GM18909 (cell line): ENCODE data around the gene PCYT2.

Source experiments
- ATAC-seq: cut with Tn5 transposase; IDR thresholded peaks from one replicate; pipeline ENCODE4 v1.9.1; 2021; ENCODE audit warnings: mild to moderate bottlenecking; ENCODE audit not compliant: unreplicated experiment, poor library complexity

The PCYT2 gene

DNA sequence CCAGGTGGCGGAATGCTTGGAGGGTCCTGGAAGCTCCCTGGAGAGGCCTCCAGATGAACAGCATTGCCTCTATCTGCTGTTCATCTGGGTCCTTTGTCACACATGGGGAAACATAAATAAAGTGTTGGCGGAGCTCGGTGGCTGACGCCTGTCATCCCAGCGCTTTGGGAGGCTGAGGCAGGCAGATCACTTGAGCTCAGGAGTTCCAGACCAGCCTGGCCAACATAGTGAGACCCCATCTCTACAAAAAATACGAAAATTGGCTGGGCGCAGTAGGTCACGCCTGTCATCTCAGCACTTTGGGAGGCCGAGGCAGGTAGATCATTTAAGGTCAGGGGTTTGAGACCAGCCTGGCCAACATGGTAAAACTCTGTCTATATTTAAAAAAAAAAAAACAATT lies 33.7 kb upstream of the PCYT2 start:
- ATAC-seq, result no peak

DNA sequence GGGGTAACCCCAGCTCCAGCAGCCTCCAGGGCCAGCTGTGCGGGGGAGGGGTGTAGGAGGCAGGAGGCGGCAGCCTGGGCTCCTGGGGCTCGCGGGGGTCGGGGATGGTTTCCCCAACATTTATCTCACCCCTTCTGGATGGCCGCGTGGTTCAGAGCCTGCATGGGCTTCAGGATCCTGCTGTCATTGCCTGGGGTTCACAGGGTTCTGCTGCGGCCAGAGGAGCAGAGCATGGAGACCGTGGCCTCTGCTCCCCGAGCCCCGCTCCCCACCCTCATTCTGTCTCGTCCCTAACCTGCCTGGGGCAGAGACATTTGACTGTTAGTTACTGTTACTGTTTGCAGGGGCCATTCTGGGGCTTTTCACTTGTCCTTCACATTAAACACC lies 31.0 kb upstream of the PCYT2 start:
- ATAC-seq, result no peak

DNA sequence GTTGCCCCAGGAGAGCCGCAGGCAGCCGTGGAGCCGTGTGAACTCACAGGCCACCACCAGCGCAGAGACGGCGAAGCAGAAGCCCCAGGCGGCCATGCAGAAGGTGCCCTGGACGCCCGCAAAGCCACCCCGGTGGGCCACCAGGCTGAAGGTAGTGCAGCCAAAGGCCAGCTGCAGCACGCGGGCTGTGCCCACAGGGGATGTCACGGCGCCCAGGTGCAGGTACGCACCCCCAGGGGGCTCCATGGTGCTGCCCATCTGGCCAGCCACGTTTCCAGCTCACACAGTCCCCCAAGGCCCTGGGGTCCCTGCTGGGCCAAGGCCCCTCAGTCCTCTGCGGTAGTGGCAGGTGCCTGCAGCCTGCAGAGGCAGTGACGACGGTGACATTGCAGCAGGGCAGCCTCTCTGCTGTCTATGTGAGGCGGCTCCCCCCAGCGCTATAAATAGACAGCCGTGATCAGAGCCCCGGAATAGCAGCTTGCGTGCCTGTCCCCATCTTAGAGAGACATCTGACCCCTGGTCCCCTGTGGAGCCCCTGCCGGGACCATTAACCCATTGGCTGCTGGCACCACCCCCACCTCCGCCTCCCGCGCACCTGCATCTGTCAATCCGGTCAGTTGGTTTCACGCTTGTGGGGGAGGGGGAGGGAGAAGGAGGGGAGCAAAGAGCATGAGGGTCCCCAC lies 30.4 kb upstream of the PCYT2 start:
- no peak for ATAC-seq

DNA sequence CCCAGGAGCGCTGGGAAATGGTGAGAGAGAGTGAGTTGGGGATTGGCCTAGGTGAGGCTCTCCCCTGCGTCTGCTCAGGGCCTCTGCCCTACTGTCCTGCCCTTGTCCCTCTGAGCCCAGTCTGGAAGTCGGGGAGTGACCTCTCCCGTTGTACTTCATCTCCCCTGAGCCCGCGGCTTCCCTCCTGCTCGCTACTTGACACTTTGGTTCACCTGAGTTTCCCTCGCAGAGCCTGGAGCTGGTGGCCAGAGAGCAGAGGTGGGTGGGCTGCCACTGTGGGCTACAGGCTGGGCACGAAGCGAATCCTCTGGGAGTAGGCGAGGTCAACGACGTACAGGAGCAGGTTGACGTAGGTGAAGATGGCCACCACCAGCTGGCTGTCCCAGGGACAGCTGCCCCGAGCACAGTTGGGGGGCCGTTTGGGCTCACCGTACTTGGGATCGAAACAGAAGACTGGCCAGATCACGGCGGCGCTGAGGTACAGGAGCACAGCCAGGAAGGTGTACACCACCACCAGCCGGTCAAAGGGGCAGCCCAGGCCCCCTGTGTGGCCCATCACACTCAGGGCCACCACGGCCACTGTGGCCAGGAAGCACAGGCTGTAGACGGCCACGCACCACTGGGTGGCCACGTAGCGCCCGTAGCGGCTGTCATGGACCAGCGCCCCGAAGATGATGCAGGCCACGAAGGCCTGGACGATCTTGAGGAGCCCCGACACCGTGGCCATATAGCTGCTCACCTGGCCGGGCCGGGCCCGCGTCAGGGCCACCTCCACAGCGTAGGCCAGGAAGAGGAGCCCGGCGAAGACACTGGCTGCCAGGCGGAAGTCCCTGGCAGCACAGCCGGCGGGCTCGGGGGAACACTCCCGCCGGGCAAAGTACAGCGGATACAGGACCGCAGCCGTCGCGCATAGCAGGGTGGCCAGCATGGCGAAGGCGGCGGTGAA lies 29.6 kb upstream of the PCYT2 start:
- no peak for ATAC-seq

DNA sequence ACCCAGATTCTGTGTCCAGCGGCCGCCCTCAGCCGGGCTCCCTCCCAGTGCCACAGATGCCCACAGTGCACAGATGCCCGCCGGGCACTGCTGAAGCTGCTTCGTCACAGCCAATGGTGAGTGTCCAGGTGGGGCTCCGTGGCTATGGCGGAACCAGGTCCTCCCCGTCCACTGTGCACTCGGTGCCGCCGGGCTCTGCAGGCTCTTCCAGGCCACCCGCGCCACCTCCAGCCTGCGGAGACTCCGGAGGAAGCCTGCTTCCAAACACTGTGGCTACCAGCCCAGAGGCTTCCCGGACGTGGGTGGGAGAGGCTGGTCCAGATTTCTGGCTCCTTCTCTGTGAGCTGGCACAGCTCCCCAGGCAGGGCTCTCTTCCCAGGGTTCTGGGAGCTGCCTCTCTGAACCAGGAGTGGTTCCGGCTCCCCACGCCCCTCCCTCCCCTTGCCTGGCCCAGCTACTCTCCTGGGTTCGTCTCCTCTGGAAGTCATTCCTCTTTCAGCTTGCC lies 28.7 kb upstream of the PCYT2 start:
- ATAC-seq, result no peak

DNA sequence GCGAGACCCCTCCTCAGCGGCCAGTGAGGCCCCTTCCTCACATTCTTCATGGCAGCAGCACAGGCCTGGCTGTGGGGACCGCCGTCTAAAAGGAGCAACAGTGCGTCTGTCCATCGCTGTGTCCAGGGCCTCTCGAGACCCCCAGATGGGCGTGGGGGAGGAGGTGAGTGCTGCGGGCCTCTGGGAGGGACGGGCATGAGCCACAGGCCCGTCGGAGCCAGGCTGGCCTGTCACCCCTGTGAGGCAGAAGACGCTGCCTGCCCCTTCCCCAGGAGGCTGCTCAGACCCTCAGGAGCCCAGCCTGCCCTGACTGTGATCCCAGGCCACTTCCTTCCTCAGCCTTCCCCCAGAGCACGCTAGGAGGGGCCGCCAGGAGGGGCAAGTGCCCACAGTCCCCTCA lies 28.0 kb upstream of the PCYT2 start:
- ATAC-seq, result no peak

DNA sequence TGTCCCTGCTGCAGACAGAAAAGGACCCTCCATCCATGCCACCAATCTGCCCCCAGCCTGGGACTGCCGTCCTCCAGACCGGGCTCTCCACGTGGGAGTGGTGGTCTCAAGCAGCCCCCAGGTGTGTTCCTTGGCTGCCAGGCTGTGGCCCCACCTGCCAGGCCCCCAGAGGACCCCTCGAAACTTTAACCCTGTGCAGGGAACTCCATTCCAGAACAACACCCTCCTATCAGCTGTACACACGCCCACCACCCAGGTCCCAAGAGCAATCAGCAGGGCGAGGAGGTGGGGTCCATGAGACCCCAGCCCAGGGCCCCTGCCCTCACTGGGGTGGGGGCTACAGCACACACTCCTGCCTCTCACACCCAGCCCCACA lies 24.5 kb upstream of the PCYT2 start:
- ATAC-seq, result no peak

DNA sequence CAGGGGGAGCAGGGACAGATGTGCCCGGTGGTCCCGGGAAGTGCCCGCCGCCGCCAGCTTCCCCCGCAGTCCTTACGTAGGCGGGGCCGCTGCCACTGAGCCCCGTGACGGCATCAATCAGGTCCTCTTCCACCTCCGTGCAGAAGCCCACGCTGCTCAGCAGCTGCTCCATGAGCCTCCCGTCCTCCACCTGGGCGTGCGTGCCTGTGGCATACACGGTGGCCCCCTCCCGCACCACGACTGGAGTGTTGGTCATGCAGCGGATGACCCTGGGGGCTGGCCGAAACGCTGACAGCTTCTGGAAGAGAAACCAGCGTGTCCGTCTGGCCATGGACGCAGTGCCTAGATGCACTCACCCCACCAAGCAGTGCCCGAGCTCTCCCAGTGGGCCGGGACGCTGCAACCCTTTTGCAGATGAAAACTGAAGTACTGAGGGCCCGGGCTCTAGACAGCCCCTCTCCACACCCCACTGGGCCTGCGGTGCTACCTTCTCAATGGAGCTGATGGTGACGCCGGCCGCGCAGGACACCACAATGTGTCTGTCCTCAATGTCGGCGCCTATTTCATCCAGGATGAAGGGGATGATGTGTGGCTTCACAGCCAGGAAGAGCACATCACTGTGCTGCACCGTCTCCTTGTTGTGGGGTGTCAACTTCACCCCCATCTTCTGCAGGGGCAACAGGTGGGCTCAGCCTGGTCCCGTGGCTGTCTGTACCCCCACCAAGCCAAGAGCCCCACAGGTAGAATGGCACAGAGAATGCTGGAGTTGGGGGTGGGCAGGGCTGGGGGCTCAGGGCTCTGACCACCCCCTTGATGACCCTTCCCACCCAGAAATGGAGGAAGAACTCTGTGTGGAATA lies 23.9 kb upstream of the PCYT2 start:
- ATAC-seq, result no peak

DNA sequence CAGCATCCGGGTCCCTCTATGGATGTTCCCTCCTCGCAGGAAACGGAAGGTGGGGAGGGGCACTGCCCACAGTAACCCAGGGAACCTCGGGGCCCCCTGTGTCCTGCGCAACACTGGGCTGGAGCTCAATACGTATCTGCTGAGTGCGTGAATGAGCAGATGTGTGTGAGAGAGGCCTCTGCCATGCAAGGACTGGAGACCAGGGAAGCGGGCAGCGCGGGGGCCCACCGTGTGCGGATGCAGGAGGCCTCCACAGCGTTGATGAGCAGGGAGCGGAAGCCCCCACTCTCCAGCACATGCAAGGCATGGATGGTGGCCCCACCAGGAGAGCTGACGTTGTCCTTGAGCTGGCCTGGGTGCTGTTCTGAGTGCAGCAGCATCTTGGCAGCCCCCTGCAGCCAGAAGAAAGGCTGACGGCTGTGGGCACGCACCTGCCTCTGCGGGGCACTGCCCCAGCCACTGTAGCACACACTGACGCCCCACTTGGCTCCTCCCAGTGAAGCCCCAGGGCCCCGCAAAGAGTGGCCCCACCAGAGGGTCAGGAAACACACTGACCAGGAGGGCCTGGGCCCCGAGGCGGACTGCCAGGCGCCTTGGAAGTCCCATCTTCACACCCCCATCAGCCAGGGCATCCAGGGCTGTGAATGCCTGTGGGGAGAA lies 23.0 kb upstream of the PCYT2 start:
- ATAC-seq, result no peak

DNA sequence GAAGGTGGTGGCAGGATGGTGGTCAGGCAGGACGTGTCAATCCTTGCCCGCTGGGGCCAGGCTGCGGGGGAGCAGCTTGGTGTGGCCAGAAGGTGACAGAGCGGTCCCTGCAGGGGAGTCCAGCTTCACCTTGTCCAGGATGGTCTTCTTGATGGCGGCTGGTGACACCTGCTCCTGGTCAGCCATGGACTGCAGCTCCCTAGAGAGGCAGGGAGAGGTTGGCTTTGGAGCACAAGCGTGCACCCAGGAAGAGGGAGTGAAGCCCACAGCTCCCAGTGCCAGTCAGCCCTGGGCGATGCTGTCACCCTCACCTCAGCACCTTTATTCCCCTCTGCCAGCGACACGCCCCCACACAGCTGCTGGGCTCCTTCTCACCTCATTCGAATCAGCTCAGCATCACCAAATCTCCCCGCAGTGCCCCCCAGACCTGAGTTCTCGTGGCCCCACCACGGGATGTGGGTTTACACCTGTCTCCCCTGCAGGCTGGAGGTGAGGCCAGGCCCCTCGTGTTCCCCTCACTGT lies 22.0 kb upstream of the PCYT2 start:
- ATAC-seq, result no peak

DNA sequence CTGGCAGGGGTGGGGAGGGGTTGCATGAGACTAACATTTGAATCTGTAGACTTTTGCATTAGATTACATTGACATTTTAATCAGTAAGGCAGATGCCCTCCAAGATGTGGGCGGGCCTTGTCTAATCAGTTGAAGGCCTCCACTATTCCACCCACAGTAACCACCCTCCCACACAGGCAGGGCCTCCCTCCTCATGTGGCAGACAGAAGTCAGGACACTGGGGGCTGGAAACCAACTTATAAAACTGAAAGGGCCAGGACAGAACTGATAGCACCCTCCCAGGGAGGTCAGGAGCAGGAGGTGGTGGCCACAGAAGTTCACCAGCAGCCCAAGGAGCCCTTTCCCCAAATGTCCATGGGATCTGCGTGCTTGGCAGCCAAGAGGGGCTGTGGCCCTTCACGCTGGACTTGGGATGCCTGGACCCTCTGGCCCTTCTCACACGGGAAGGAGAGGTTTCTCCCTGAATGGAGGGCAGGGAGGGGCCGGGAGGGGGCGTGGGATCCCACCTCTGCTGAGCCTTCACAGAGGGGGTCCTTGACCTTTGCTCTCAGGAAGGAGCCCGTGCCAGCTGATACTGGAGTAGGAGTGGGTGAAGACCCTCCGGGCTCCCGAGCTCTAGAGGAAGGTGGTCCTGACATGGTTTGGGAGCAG lies 21.3 kb upstream of the PCYT2 start:
- ATAC-seq, result no peak

DNA sequence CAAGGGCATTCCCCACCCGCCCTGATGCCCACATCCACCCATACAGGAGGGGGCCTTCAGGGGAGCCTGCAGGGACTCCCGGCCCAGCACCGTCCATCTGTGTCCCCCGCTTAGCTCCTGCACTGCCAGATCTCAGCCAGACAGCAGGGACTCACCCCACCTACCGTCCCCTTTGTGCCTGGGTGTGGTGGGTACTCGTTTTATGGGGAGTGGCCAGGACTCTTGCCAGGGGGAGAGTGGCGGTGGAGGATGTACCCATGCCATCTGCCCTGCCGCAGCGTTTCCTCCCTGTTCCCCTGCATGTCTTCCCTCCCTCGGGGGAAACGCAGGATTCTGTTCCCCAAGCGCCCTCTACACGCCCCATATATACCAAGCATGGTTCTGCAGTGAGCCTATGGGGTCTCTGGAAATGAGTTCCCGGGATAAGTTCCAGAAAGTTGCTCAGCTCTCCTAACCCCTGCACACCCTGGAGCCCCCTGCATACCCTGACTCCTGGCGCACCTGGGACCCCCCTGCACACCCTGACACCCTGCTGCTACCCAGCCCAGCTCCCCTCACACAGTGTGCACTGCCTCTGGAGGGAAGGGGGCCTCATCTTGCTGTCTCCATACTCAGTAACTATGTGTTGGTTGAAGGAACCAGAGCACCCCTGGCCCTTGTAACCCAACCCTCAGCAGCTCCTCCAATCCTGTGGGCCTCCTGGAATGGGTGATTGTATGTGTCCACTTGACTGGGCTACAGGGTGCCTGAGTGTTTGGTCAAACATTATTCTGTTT lies 20.5 kb upstream of the PCYT2 start:
- no peak for ATAC-seq

DNA sequence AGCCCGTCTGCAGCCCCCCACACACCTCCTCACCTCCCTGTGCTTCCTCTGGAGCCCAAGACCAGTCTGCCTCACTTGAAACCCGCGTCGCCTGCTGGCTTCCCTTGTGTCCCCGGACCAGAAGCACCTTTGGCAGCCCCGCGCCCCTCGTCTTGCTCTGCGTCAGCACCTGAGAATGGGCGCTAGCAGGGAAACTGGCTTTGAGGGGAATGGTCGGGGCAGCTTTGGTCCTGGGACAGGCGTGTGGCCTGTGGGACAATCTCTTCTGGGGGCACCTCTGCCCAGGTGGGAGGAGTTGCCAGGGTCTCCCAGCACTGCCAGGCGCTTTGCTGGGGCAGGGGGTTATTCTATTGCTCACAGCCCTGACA lies 20.0 kb upstream of the PCYT2 start:
- ATAC-seq, result no peak

DNA sequence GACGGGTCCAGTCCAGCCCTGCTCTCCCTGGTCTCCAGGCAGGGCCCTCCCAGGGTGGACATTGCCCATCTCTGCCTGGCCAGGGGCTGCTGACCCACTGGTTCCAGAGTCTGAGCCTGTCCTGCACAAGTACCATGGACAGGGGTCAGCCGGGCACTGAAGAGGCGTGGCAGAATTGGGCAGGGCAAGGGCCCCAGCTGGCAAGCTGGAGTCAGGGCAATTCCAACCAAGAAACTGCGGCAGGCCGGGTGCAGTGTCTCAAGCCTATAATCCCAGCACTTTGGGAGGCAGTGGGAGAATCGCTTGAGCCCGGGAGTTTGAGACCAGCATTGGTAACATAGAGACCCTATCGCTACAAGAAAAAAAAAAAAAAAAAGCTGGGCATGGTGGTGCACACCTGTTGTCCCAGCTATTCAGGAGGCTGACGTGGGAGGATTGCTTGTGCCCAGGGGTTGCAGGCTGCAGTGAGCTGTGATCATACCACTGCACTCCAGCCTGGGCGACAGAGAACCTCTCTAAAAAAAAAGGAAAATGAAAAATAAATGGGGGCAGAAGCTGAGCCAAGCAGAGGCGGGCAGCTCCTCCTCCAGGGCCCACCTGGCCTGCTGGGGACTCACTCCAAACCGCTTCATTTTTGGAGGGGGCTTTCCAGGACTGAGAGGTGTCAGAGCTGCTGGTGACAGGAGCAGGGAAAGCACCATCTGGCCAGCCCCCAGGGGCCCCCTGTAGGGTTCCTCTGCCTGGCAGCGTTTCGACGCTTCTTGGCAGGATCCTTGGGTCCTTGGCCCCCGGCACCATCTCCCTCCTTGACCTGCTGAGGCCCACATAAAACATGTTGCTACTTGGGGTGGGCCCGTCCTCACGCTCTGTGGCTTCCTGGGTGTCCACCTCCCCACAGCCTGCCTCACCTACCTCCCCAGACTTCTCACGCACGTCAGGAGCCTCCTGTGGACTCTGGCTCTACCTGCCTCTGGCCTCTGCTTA lies 19.2 kb upstream of the PCYT2 start:
- ATAC-seq, result no peak

DNA sequence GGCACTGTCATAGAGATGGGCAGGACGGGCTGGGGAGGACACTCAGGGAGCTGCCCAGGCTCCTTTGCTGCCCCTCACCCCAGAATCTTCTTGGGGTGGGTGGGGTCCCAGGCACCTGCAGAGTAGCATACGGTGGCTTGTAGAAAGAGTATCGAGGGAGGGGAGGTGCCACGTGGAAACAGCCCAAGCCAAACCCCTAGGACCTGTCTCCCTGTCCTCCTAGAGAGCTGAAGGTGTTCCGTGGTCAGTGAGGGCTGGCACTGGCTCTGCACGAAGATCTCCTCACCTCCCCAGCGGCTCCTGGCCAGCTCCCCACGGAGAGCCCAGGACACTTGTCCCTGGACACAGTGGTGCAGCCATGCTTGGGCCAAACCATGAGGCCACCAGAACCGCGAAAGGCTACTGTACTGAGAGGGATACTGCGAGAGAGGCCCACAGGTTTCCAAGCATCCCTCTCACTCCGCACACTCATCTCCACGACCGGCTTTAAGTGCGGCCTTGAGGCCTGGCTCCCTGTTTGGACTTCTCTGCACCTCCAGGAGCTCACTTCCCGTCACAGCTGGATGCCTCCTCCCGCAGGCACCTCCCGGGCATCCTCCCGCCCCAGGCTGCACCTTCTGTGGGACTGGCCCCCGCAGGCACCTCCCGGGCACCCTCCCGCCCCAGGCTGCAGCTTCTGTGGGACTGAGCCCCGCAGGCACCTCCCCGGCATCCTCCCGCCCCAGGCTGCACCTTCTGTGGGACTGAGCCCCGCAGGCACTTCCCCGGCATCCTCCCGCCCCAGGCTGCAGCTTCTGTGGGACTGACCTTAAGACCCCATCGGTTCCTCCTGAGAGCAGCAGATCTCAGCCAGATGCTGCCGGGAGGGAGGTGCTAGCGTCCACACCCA lies 18.3 kb upstream of the PCYT2 start:
- no peak for ATAC-seq

DNA sequence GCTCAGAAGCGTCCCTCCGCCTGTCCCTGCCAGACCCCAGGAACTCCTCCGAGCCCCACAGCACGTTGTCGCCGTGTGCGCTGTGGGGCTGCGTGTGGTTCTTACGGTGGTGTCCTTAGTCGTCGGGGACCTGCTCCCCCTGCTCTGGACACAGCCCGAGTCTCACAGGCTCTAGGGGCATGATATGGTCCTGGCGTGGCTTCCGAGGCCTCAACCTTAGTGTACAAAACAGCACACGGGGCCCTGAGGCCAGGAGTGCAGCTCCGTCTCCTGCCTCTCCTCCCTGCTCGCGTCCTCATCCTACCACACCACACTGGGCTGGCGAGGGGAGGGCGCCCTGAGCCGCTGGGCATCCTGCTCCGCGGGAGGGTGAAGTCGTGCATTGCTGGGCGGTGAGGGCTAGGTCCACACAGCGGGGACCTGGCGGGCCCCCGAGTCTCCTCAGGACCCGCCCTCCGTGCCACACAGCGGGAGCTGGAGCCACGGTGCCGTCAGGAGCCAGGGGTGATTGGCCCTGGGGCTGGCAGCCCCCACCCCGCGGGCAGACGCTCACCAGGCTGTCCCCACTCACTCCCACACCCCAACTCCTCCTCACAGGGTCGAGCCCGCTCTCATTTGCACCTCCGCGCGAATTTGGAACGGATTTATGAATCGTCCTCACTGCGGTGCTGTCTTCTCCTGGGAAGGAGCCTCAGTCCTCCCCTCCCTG lies 17.5 kb upstream of the PCYT2 start:
- ATAC-seq, result no peak
